Thymus (tissue), 11 donors: ENCODE measurements around the gene MRTO4. TPM values are rescaled to one million over a fixed set of nuclear protein-coding genes. Genes with fewer than 3 reads are reported as not detected.

Experiments
- DNase-seq, 9 donors: peaks; one replicate each; pipeline ENCODE4 v3.0.0-alpha.2; 2013; ENCODE audit warnings: low spot score in 9 of 9, low read depth in 6 of 9, missing footprints in 1 of 9
- H3K27ac ChIP-seq, 2 donors: one replicate each; pipeline ENCODE4 v1.5.1; 2013; ENCODE audit warnings: control low read depth in 1 of 2, low read depth in 1 of 2, low read length in 1 of 2, mild to moderate bottlenecking in 1 of 2, moderate library complexity in 1 of 2
- H3K27me3 ChIP-seq, 2 donors: one replicate each; pipeline ENCODE4 v1.5.1; 2013; ENCODE audit warnings: low read length in 1 of 2; ENCODE audit not compliant: control insufficient read depth in 2 of 2, insufficient read depth in 1 of 2
- H3K36me3 ChIP-seq, 2 donors: one replicate each; pipeline ENCODE4 v1.5.1; 2013; ENCODE audit warnings: low read length in 1 of 2, mild to moderate bottlenecking in 1 of 2, moderate library complexity in 1 of 2; ENCODE audit not compliant: control insufficient read depth in 2 of 2, insufficient read depth in 2 of 2
- H3K4me1 ChIP-seq, 2 donors: one replicate each; pipeline ENCODE4 v1.5.1; 2013; ENCODE audit warnings: low read length in 2 of 2; ENCODE audit not compliant: control insufficient read depth in 2 of 2, insufficient read depth in 2 of 2
- H3K4me3 ChIP-seq, 2 donors: one replicate each; pipeline ENCODE4 v1.5.1; 2013; ENCODE audit warnings: low read length in 2 of 2, control low read depth in 1 of 2, mild to moderate bottlenecking in 1 of 2
- H3K9me3 ChIP-seq, 2 donors: one replicate each; pipeline ENCODE4 v1.5.1; 2013; ENCODE audit warnings: low read length in 1 of 2, mild to moderate bottlenecking in 1 of 2; ENCODE audit not compliant: control insufficient read depth in 2 of 2, insufficient read depth in 1 of 2
- WGBS: extraction: QIAGEN DNeasy Blood & Tissue Kit; methylation state at CpG from one replicate; pipeline ENCODE4 v1.1.7; 2013; 5-methylcytosine and 5-hydroxymethylcytosine counted together
- polyA plus RNA-seq: library from polyadenylated mRNA; stranded (reverse); fragments of 200-250 nt; gene quantifications from one replicate; pipeline ENCODE4 v1.2.3, GENCODE V29; 2013
- total RNA-seq: library from RNA; stranded (reverse); fragments of 120-200 nt; gene quantifications from one replicate; pipeline ENCODE4 v1.2.4, GENCODE V29; 2013
- donor health status: healthy.

The MRTO4 gene
- total and polyA plus RNA-seq, 2 donors, result 28.4 to 35.5 TPM

DNA sequence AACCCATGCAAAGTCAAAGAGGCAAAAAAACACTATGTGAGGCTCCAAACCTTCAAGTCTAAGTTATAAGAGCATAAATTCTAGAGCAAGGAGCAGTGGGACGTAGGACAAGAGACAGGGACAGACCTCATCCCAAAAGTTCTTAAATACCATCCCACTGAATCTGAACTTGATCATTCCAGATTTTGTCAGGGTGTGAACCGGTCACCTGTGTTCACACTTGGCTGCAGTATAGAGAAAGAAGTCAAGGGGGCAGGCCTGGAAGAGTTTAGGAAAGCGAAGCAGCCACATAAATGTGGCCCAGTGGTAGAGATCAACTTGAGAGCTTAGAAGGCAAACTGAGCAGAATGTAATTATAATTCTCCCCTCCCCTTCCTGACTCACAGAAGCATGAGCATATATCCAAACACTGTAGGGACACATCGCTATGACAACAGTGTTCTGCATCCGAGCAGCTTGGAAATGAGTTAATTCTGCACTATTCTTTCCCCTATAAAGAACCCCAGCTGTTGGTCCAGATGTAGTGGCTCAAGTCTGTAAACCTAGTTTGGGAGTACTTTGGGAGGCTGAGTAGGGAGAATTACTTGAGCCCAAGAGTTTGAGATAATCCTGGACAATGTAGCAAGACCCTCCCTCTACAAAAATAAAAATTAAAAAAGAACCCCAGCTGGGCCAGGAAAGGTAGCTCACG is 57.7 kb downstream of the MRTO4 start:
- peaks cover 0 to 3% of the 10 kb centered on the region in 2 donors for H3K27me3 ChIP-seq
- no peak overlapping the region for H3K27ac ChIP-seq
- H3K9me3 ChIP-seq, result no peaks in the 10 kb centered on the region
- no peak for DNase-seq
- WGBS, result 89% methylated on average over 6 of the region's 6 CpGs
- peaks cover 5 to 20% of the 10 kb centered on the region in 2 donors for H3K4me1 ChIP-seq
- H3K36me3 ChIP-seq, result peaks cover 25 to 42% of the 10 kb centered on the region in 2 donors
- no peak overlapping the region for H3K4me3 ChIP-seq

Other genes with a start within 250 kb of the MRTO4 start
- 38.3 TPM for gene UBR4, start 41.5 kb upstream of the MRTO4 start, total RNA-seq
- gene UBR4, start 41.5 kb upstream of the MRTO4 start, polyA plus RNA-seq, result 165 TPM
- gene EMC1, start 281 bp upstream of the MRTO4 start, total RNA-seq, result 15.0 TPM
- 11.2 TPM for gene EMC1, start 281 bp upstream of the MRTO4 start, polyA plus RNA-seq
- gene AKR7A3, start 37.0 kb downstream of the MRTO4 start, total RNA-seq, result 0.57 TPM
- 2.1 TPM for gene AKR7A3, start 37.0 kb downstream of the MRTO4 start, polyA plus RNA-seq
- 54.3 TPM for gene AKR7A2, start 60.3 kb downstream of the MRTO4 start, total RNA-seq
- gene AKR7A2, start 60.3 kb downstream of the MRTO4 start, polyA plus RNA-seq, result 24.8 TPM
- 5.8 TPM for gene SLC66A1, start 60.5 kb downstream of the MRTO4 start, total RNA-seq
- 10.8 TPM for gene SLC66A1, start 60.5 kb downstream of the MRTO4 start, polyA plus RNA-seq
- gene CAPZB, start 233.7 kb downstream of the MRTO4 start, total RNA-seq, result 136 TPM
- 255 TPM for gene CAPZB, start 233.7 kb downstream of the MRTO4 start, polyA plus RNA-seq